Lower leg skin (tissue), 3 donors: ENCODE measurements around the gene GRM5.

ENCODE experiments used
- CTCF ChIP-seq, 3 donors: fragments of 450-650 bp; IDR thresholded peaks; one replicate each; pipeline ENCODE4 v1.5.1; 2016; ENCODE audit warnings: antibody characterized with exemption in 3 of 3, mild to moderate bottlenecking in 3 of 3, moderate library complexity in 2 of 3
- POLR2A ChIP-seq, 2 donors: fragments of 450-650 bp; IDR thresholded peaks; one replicate each; pipeline ENCODE4 v1.6.1; 2016 to 2017; ENCODE audit warnings: antibody characterized with exemption in 2 of 2, mild to moderate bottlenecking in 1 of 2, moderate library complexity in 1 of 2

- TF ChIP-seq CTCF (IDR thresholded peaks at IDR 0.05) (no peak), POLR2A (IDR thresholded peaks at IDR 0.05) (no peak)
These were observed 373.3 kb downstream of the GRM5 start for GRCh38 chr11:88692306-88693086.
